Measurements from ENCODE around the gene TTC38.

TTC38 gene

DNA sequence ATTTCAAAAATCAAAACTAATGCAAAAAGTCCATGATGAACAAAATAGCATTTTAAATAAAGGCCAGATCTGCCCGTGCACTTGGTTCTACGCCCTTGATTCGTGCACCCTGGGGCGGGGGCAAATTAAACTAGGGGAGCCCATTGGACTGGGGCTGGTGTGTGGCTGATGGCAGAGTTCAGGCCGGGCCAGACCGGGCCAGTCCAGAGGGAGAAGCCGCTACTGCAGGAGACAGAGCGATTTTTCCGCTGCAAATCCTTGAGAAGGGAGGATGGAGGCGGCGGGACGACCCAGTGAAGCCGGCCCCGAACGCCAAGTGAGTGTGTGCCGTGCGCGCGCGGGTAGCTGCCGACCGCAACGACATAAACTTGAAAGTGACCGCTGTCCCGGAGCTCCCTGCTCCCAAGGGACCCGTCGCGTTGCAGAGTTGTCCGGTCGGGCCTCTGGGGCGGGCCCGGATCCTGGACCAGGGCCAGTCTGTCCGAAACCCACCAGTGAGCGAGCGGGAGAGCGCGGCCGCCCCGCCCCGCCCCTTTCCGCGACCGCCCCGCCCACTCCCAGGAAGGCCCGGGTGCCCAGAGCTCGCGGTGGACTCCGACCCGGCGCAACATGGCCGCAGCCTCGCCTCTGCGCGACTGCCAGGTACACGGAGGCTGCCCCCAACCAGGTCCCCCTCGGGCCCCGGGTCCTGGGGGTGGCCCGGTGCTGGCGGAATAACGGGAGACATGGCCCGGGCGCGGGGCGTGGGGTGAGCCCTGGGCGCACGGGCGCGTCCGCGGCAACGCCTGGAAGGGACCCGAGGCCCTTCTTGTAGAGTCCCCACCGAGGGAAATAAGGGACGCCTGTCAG, at the start of gene TTC38:
Gene TTC38, plus strand, starts transcription at position 578 of the 849 bp plus-strand sequence. Its CDS starts 32 bp downstream, at position 610.
- TF ChIP-seq CTCF (IDR thresholded peaks at IDR 0.05; ENCODE audit: control extremely low read depth, extremely low read depth, low read depth, missing control alignments): no peak
- POLR2A ChIA-PET: interaction anchor here (0.6 to 1.0 kb wide), 5 partner anchors 9 to 115 kb away, joined by 3 to 4 read pairs (median 3); partner anchors contain the start of gene CDPF1
- CTCF ChIA-PET: interaction anchor here (0.8 to 1.7 kb wide), 4 partner anchors 10 to 146 kb away, joined by 3 to 5 read pairs (median 3); no protein-coding TSS in a partner anchor
- peak; percentile 95 for DNase-seq (ENCODE audit: extremely low spot score)

- no peak for TF ChIP-seq CTCF (IDR thresholded peaks at IDR 0.05; ENCODE audit: control extremely low read depth, extremely low read depth, low read depth, missing control alignments)
- DNase-seq (ENCODE audit: extremely low spot score): no peak
- POLR2A ChIA-PET: interaction anchor here (0.7 kb wide), 1 partner anchor 69 kb away, joined by 3 read pairs; no protein-coding TSS in a partner anchor
- CTCF ChIA-PET: interaction anchor here (1.2 kb wide), 1 partner anchor 8 kb away, joined by 3 read pairs; no protein-coding TSS in a partner anchor
These were observed 48.2 kb upstream of the TTC38 start for GRCh38 chr22:46219636-46220035.

GRCh38 chr22:46220921-46221320, 46.9 kb upstream of the TTC38 start:
- DNase-seq (ENCODE audit: extremely low spot score): no peak
- no peak for TF ChIP-seq CTCF (IDR thresholded peaks at IDR 0.05; ENCODE audit: control extremely low read depth, extremely low read depth, low read depth, missing control alignments)
- CTCF ChIA-PET: interaction anchor here (0.8 to 1.2 kb wide), 2 partner anchors 10 to 18 kb away, joined by 3 read pairs; no protein-coding TSS in a partner anchor
- POLR2A ChIA-PET: no interaction called here

- no peak for TF ChIP-seq CTCF (IDR thresholded peaks at IDR 0.05; ENCODE audit: control extremely low read depth, extremely low read depth, low read depth, missing control alignments)
- CTCF ChIA-PET: no interaction called here
- POLR2A ChIA-PET: no interaction called here
- no peak for DNase-seq (ENCODE audit: extremely low spot score)
These were observed 43.5 kb upstream of the TTC38 start for GRCh38 chr22:46224044-46224897.

DNA sequence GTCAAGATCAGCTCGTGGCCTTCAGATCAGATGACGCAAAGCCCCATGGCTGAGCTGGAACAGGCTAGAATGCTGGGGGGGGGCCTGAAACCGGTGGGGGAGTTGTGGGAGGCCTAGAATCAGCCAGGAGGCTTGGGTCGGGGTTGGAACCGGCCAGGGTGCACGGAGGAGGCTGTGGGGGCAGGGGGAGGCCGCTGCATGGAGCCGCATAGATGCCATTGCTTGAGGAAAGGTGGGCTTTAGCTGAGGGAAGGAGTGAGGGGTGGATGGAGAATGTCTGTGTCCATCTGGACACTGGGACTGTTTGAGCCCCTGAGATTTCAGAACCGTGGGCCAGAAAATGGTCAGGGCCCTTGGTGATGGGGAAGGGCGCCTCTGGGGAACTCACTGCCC, 42.9 kb upstream of the TTC38 start:
- DNase-seq (ENCODE audit: extremely low spot score): no peak
- POLR2A ChIA-PET: no interaction called here
- CTCF ChIA-PET: no interaction called here
- no peak for TF ChIP-seq CTCF (IDR thresholded peaks at IDR 0.05; ENCODE audit: control extremely low read depth, extremely low read depth, low read depth, missing control alignments)

- ChIA-PET POLR2A (no interaction called here), CTCF (no interaction called here)
- DNase-seq (ENCODE audit: extremely low spot score): no peak
- no peak for TF ChIP-seq CTCF (IDR thresholded peaks at IDR 0.05; ENCODE audit: control extremely low read depth, extremely low read depth, low read depth, missing control alignments)
These were observed 42.2 kb upstream of the TTC38 start for GRCh38 chr22:46225631-46226030.

All from GM10248 (cell line).